NT2/D1 (cell line): ENCODE measurements around the gene CREB3L2.
"Not testable (repeated sequence)": the region's sequence is repeated elsewhere in the genome, so short reads cannot be mapped to it uniquely, and the experiment has no call there.

Source experiments
- SUZ12 ChIP-seq: IDR thresholded peaks from 2 replicates; pipeline ENCODE4 v1.6.1; 2011; ENCODE audit not compliant: insufficient read length, insufficient read depth; ENCODE audit errors: extremely low read depth
- YY1 ChIP-seq: IDR thresholded peaks from 2 replicates; pipeline ENCODE4 v1.6.1; 2011; ENCODE audit not compliant: insufficient read length, insufficient read depth

- not testable (repeated sequence) for TF ChIP-seq YY1, SUZ12
Observed at GRCh38 chr7:137832990-137833389, 168.9 kb downstream of the CREB3L2 start.
